ENCODE measurements around the gene ARHGEF12.
A peak's percentile ranks its signal among the peaks of the same experiment; 100 is the strongest.

ARHGEF12 gene

GRCh38 chr11:120343429-120343828 lies 7.2 kb downstream of the ARHGEF12 start:
- DNase-seq (ENCODE audit: low spot score), result peak; percentile 71

DNA sequence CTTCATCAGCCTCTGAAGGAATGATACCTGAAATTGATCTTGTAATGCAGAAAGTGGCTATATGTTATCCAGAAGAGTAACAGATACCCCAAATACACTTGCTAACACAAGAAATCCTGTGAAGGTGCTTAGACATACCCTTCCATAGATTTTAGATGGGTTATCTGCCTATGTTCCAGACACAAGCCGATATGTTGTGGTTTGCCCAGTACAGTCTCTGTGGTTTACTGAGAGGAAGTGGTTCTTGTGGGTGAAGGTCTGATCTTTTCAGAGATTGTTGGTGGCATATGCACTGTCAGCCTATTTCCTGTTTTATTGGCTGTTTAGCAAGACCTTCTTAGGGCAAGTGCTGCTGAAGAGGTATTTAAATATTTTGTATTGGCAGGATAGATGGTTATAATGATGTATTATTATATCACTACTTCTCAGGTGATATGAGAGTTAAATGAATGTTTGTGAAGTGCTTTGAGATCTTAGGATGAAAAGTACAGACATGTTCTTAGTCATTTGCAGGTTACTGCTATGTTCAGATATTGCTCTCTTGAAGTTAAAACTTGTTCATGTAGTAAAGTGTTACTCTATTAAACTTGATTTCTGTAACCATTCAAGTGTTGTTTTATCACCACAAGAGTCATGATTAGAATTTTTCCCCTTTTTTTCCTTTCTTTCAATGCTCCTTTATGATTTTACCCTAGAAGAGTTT lies 8.2 kb downstream of the ARHGEF12 start:
- DNase-seq (ENCODE audit: low spot score), result peak; percentile 59

- peak; percentile 48 for DNase-seq (ENCODE audit: low spot score)
Observed at GRCh38 chr11:120346233-120346632, 10.0 kb downstream of the ARHGEF12 start.

GRCh38 chr11:120350637-120351036 lies 14.4 kb downstream of the ARHGEF12 start:
- no peak for DNase-seq (ENCODE audit: low spot score)

- DNase-seq (ENCODE audit: low spot score), result no peak
Observed at GRCh38 chr11:120352405-120352804, 16.2 kb downstream of the ARHGEF12 start.

DNA sequence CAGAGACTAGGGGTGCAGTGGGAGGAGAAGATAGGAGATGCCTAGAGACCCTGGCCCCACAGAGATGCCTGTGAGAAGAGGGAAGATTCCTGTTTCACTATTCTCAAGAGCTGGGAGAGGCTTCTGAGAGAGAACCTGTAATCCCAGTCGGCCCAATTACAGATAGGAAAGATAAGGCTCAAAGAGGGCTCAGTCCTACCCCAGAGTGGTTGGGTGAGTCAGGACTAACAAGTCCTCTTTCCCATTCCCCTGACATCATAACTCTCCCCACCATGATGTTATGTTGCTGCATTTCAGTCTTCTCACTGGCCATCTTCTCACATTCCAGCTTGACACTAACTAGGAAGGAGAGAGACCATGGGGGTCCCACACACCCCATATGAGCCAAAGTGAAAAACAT lies 17.9 kb downstream of the ARHGEF12 start:
- no peak for DNase-seq (ENCODE audit: low spot score)

DNA sequence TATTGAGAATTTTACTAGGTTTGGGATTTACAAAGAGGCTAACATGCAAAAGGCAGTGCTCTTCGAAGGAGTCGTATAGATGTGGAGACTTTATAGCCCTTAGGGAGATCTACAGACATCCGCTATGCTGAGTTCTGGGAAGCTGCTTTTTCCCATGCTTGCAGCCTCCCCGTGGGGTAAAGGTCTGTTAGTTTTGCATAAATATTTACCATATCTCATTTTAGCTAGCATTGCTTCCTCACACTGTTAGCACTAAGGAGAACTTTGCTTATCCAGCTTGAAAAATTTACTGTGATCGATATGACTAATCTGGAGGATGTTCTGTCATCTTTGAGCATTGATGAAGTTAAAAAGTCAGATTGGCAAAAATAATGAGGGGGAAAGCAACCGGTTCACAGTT lies 18.6 kb downstream of the ARHGEF12 start:
- no peak for DNase-seq (ENCODE audit: low spot score)

DNA sequence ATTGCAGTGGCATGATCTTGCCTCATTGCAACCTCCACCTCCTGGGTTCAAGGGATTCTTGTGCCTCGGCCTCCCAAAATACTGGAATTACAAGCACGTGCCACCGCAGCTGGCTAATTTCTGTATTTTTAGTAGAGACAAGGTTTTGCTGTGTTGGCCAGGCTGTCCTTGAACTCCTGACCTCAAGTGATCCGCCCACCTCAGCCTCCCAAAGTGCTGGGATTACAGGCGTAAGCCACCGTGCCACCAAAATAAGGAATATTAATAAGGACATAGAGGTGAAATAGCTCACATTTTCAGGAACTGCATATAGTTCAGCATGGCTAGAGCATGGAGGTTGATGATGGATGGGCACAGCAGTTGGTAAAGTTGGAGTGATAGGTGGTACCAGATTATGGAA lies 21.4 kb downstream of the ARHGEF12 start:
- no peak for DNase-seq (ENCODE audit: low spot score)

DNA sequence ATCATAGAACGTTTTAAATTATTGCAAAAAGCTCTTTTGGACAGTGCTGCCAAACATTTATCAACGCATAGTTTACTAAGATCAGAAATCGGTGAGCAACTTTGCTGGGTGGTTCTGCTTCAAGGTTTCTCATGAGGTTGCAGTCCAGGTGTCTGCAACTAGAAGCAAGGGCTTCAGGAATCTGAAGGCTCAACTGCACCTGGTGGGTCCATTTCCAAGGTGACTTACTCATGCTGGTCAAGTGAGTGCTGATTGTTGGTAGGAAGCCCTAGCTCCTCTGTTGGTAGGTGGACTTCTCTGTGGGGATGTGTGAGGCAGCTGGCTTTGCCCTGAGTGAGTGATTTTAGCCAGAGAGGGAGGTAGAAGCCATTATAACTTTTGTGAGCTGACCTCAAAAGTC lies 22.5 kb downstream of the ARHGEF12 start:
- no peak for DNase-seq (ENCODE audit: low spot score)

GRCh38 chr11:120363436-120363835 lies 27.2 kb downstream of the ARHGEF12 start:
- no peak for DNase-seq (ENCODE audit: low spot score)

DNA sequence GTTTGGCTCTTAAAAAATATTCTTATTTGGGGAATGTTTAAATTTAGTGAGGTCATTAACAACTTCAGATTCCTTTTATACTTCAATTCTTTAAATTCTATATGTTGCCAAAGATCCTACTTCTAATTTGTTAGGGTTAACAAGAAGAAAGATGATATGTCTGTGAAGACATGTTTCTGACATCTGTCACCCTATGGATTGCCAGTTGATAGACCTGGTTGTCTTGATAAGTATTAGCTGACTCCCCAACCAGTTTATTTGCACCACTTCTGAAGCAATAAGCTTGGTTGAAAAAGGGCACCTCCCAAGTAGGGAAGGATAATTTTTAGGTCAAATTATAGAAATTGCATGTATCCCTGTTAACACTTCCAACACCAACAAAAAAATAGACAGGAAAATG lies 29.3 kb downstream of the ARHGEF12 start:
- peak; percentile 62 for DNase-seq (ENCODE audit: low spot score)

DNA sequence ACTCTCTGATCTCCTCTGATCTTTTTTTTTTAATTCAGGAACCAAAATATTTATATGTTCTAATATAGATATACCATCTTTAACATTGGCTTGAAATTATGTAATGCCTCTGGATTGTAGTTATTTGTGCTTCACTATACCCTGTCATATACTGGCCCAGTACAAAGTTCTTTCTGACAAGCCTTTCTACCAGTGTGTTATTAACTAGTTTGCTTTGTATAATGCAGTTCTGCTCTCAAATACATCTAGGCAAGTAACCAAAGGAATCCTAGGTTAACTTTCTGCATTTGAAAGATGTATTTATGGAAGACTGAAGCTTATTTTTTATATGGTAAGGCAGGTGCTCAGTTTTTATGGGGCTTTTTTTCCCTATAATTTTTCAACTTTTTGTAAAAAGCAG lies 36.1 kb downstream of the ARHGEF12 start:
- DNase-seq (ENCODE audit: low spot score), result no peak

DNA sequence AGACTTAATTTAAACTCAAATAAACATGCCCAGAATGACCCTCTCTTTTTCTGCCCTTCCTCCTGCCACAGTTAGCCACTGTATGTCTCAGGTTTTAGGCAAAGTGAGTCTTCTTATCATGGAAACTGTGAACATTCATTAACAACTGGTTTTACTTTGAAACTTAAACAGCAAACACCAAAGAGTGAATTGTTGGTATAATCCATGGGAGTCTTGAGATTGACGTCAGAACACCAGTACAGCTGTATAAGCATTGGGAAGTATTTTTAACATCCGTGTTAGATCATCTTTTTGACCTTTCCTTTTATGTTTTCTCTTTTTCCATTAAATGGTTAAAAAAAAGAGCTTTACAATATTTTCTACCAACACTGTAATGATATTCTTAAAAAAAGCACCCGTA lies 38.9 kb downstream of the ARHGEF12 start:
- DNase-seq (ENCODE audit: low spot score), result no peak

DNA sequence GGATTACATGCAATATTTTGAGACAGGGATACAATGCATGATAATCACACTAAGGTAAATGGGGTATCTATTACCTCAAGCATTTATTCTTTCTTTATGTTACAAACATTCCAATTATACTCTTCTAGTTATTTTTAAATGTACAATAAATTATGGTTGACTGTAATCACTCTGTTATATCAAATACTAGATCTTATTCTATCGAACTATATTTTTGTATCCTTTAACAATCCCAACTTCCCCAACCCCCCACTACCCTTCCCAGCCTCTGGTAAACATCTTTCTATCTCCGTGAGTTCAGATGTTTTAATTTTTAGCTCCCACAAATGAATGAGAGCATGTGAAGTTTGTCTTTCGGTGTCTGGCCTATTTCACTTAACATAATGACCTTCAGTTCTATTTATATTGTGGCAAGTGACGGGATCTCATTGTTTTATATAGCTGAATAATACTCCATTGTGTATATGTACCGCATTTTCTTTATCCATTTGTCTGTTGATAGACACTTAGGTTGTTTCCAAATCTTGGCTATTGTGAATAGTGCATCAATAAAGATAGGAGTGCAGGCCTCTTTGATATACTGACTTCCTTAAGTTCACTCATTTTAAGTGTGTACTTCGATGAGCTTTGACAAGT lies 40.5 kb downstream of the ARHGEF12 start:
- DNase-seq (ENCODE audit: low spot score), result no peak

- no peak for DNase-seq (ENCODE audit: low spot score)
Observed at GRCh38 chr11:120378474-120378873, 42.3 kb downstream of the ARHGEF12 start.

- DNase-seq (ENCODE audit: low spot score), result no peak
Observed at GRCh38 chr11:120381401-120381800, 45.2 kb downstream of the ARHGEF12 start.

- DNase-seq (ENCODE audit: low spot score), result no peak
Observed at GRCh38 chr11:120383518-120384155, 47.4 kb downstream of the ARHGEF12 start.

GRCh38 chr11:120384476-120384875 lies 48.3 kb downstream of the ARHGEF12 start:
- DNase-seq (ENCODE audit: low spot score), result no peak

- no peak for DNase-seq (ENCODE audit: low spot score)
Observed at GRCh38 chr11:120385110-120385509, 48.9 kb downstream of the ARHGEF12 start.

GRCh38 chr11:120385655-120386054 lies 49.4 kb downstream of the ARHGEF12 start:
- DNase-seq (ENCODE audit: low spot score), result no peak

GRCh38 chr11:120386318-120386717 lies 50.1 kb downstream of the ARHGEF12 start:
- no peak for DNase-seq (ENCODE audit: low spot score)

- no peak for DNase-seq (ENCODE audit: low spot score)
Observed at GRCh38 chr11:120386774-120387371, 50.7 kb downstream of the ARHGEF12 start.

DNA sequence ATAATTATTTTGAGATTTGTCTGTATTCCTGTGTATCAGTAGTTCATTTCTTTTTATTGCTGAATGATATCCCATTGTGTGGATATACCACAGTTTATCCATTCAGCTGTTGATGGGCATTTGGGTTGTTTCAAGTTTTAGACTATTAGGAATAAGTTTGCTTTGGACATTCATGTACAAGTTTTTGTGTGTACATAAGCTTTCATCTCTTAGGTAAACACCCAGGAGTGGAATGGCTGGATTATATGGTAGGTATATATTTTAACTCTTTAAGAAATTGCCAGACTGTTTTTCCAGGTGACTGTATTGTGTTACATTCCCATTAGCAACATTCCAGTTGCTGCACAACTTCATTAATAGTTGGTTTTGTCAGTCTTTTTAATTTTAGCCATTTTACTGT lies 52.0 kb downstream of the ARHGEF12 start:
- no peak for DNase-seq (ENCODE audit: low spot score)

All from hematopoietic multipotent progenitor cell treated with erythropoietin and hydrocortisone succinate and interleukin-3 and kit ligand, for 17 days (in vitro differentiated cells).